HepG2 (cell line): ENCODE measurements around the gene CHCHD1. TPM values are rescaled to one million over a fixed set of nuclear protein-coding genes. Genes with fewer than 3 reads are reported as not detected.

ENCODE experiments used
- ATAC-seq: fragments of 200-7000 bp; cut with Tn5 transposase; 3 replicates; pipeline ENCODE4 v1.9.1; 2020; ENCODE audit warnings: mild to moderate bottlenecking, moderate library complexity
- BruUV-seq: library from RNA; stranded (reverse); fragments of 400-500 nt; replicated peaks from 2 replicates; lab custom pipeline; 2021; lab: Mats Ljungman, UMichigan
- CTCF ChIA-PET: fragments of 300-600 bp; formaldehyde crosslinking; extraction: SDS; loops from one replicate; lab custom pipeline; 2021; ENCODE audit warnings: low total read pairs, inconsistent platforms, low intra/inter-chr PET ratio; lab: Yijun Ruan, JAX
- POLR2A ChIA-PET: fragments of 350-600 bp; sonication (Branson Sonifier 250); formaldehyde crosslinking; loops from one replicate; lab custom pipeline; 2020; ENCODE audit warnings: antibody characterized with exemption, inconsistent platforms; lab: Yijun Ruan, JAX
- DNase-seq: peaks from one replicate; pipeline ENCODE4 v3.0.0-alpha.2; 2015; ENCODE audit warnings: low spot score
- FAIRE-seq: peaks from 3 replicates; lab custom pipeline; 2011; peaks lifted over from hg19 to GRCh38; lab: Jason Lieb, UNC
- H2AFZ ChIP-seq: one replicate; pipeline ENCODE4 v1.6.1; 2011; ENCODE audit warnings: low read length, inconsistent platforms
- H3K27ac ChIP-seq: fragments of 300-600 bp; 3 replicates; pipeline ENCODE4 v1.8.0; 2011; ENCODE audit warnings: mixed run types, mild to moderate bottlenecking, mixed read lengths, low read length, inconsistent platforms; ENCODE audit not compliant: insufficient read depth; ENCODE audit errors: extremely low read length
- H3K27me3 ChIP-seq, 2 experiments: fragments of 200-600 bp in 1 of 2; 2 replicates in 1 of 2; 3 replicates in 1 of 2; pipeline versions ENCODE4 v1.6.0 to v1.8.0; 2011; ENCODE audit warnings: low read length in 2 of 2, mild to moderate bottlenecking in 2 of 2, moderate library complexity in 2 of 2, inconsistent platforms in 1 of 2; ENCODE audit not compliant: insufficient read depth in 2 of 2, control insufficient read depth in 1 of 2
- H3K36me3 ChIP-seq, 2 experiments: fragments of 200-600 bp in 1 of 2; replicated peaks in 1 of 2; 2 replicates in 1 of 2; 3 replicates in 1 of 2; pipeline versions ENCODE4 v1.5.1 to v1.8.0; 2011; ENCODE audit warnings: low read length in 2 of 2, inconsistent platforms in 1 of 2; ENCODE audit not compliant: insufficient read depth in 2 of 2, control insufficient read depth in 1 of 2
- H3K4me1 ChIP-seq: 2 replicates; pipeline ENCODE4 v1.5.1; 2012; ENCODE audit warnings: low read length, inconsistent platforms; ENCODE audit not compliant: insufficient read depth
- H3K4me2 ChIP-seq: 2 replicates; pipeline ENCODE4 v1.6.0; 2011; ENCODE audit warnings: low read depth, low read length, inconsistent platforms
- H3K4me3 ChIP-seq, 3 experiments: fragments of 200-600 bp in 1 of 3; sonication (generic), shearing (Covaris generic) in 1 of 3; replicated peaks in 1 of 3; 2 replicates each; pipeline ENCODE4 v1.5.1; 2011 to 2016; ENCODE audit warnings: low read length in 3 of 3, inconsistent platforms in 2 of 3, low read depth in 2 of 3, mild to moderate bottlenecking in 2 of 3, control low read depth in 1 of 3, mixed read lengths in 1 of 3; ENCODE audit not compliant: insufficient read depth in 1 of 3
- H3K79me2 ChIP-seq: one replicate; pipeline ENCODE4 v1.6.1; 2011; ENCODE audit warnings: low read length, inconsistent platforms; ENCODE audit not compliant: insufficient read depth
- H3K9ac ChIP-seq: 2 replicates; pipeline ENCODE4 v1.6.0; 2011; ENCODE audit warnings: mild to moderate bottlenecking, low read depth, low read length, inconsistent platforms; ENCODE audit not compliant: insufficient read depth
- H3K9me3 ChIP-seq: 2 replicates; pipeline ENCODE4 v1.5.1; 2012; ENCODE audit warnings: mild to moderate bottlenecking, low read length
- H4K20me1 ChIP-seq: 2 replicates; pipeline ENCODE4 v1.6.0; 2011; ENCODE audit warnings: inconsistent platforms, mild to moderate bottlenecking, low read length, moderate library complexity; ENCODE audit not compliant: insufficient read depth
- ARID3A ChIP-seq: IDR thresholded peaks from 2 replicates; pipeline ENCODE4 v1.6.1; 2012; ENCODE audit warnings: low read depth, low read length, improper control_type of control experiment
- BRCA1 ChIP-seq: sonication (generic); formaldehyde crosslinking; IDR thresholded peaks from 2 replicates; pipeline ENCODE4 v1.4.0; 2020; ENCODE audit warnings: missing genetic modification reagents
- CCAR2 ChIP-seq: fragments of 200-400 bp; formaldehyde crosslinking; optimal IDR thresholded peaks from 2 replicates; pipeline ENCODE3; 2018; ENCODE audit warnings: low read depth, mild to moderate bottlenecking, low read length, moderate library complexity
- GMEB2 ChIP-seq: IDR thresholded peaks from 2 replicates; pipeline ENCODE4 v1.6.1; 2016; ENCODE audit warnings: missing biosample characterization, missing genetic modification reagents, low read depth
- NR2F2 ChIP-seq: IDR thresholded peaks from 2 replicates; pipeline ENCODE4 v1.6.1; 2012; ENCODE audit warnings: low read depth, inconsistent platforms, borderline replicate concordance
- POLR2A ChIP-seq, 2 experiments: IDR thresholded peaks; 2 replicates each; pipeline ENCODE4 v1.6.1; 2011; ENCODE audit warnings: low read depth in 2 of 2, low read length in 2 of 2, mild to moderate bottlenecking in 1 of 2, moderate library complexity in 1 of 2; ENCODE audit not compliant: insufficient read depth in 1 of 2
- POLR2AphosphoS5 ChIP-seq: IDR thresholded peaks from 2 replicates; pipeline ENCODE4 v1.6.1; 2012; ENCODE audit warnings: low read depth, low read length
- POLR2G ChIP-seq: fragments of 200-400 bp; formaldehyde crosslinking; IDR thresholded peaks from 2 replicates; pipeline ENCODE4 v1.6.1; 2018; ENCODE audit warnings: mild to moderate bottlenecking, low read depth, low read length, moderate library complexity
- ZNF292 ChIP-seq: sonication (generic); formaldehyde crosslinking; IDR thresholded peaks from 2 replicates; pipeline ENCODE4 v1.8.1; 2022; ENCODE audit warnings: mild to moderate bottlenecking, low read depth, missing genetic modification reagents, borderline replicate concordance
- WGBS: methylation state at CpG from one replicate; pipeline ENCODE4 v1.1.6; 2017; ENCODE audit warnings: low lambda C conversion rate; 5-methylcytosine and 5-hydroxymethylcytosine counted together
- in situ Hi-C: cut with HindIII; loops from 2 replicates; pipeline ENCODE4 v1.10.0; 2017; ENCODE audit warnings: low pct_unique_long_range_greater_than_20kb; ENCODE audit not compliant: extremely low pct_ligation_motif_present
- intact Hi-C: fragments of 100-400 bp; cut with micrococcal nuclease; formaldehyde crosslinking; loops from one replicate; pipeline ENCODE4 v1.10.0; 2022; ENCODE audit not compliant: unreplicated experiment
- polyA plus RNA-seq, 8 experiments: library from polyadenylated mRNA; depleted of rRNA in 3 of 8; stranded (reverse) in 7 of 8; unstranded in 1 of 8; fragments of >200 nt; fragmentation: Illumina TruSeq in 4 of 8; extraction: Trizol in 4 of 8; gene quantifications; 2 replicates each; pipeline versions ENCODE4 v1.2.1 to v1.2.3, GENCODE V29; 2011 to 2016; ENCODE audit warnings: low read depth in 4 of 8, missing spikeins in 1 of 8, mixed read lengths in 1 of 8; ENCODE audit not compliant: insufficient read depth in 1 of 8
- total RNA-seq, 5 experiments: library from RNA; depleted of rRNA; stranded (reverse); fragments of >200 nt; fragmentation: Illumina TruSeq; extraction: Trizol; gene quantifications; 2 replicates each; pipeline ENCODE4 v1.2.3, GENCODE V29; 2016; ENCODE audit warnings: low read depth in 1 of 5
- TF ChIP-seq, protein P1 (sequence below): sonication (generic); formaldehyde crosslinking; IDR thresholded peaks from 2 replicates; pipeline ENCODE4 v1.5.0; 2020; ENCODE audit warnings: mild to moderate bottlenecking, missing genetic modification reagents, moderate library complexity

CHCHD1 gene
- total and polyA plus RNA-seq, 2 of the 13 experiments (the other 11 are each of a cell fraction or from before 2014, with no cell fraction given) = 36.9 to 71.2 TPM

DNA sequence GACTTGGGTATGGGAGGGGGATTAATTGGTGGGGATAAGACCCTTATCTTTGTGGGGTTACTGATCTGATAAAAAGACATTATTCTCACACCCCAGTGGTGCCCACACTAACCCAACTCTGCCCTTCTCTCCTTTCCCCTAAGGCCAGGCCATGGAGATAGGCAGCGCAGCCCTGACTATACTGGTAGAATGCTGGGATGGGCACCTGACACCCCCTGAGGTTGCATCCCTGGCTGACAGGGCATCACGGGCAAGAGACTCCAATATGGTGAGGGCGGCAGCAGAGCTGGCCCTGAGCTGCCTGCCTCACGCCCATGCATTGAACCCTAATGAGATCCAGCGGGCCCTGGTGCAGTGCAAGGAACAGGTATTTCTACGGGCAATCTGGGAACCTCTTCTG lies 16.2 kb downstream of the CHCHD1 start:
- Histone ChIP-seq H3K36me3 (peaks cover 31 to 80% of the 10 kb centered on the region in 2 experiments), H3K4me1 (no peaks in the 10 kb centered on the region), H3K27me3 (no peaks in the 10 kb centered on the region), H3K9me3 (no peaks in the 10 kb centered on the region), H4K20me1 (no peaks in the 10 kb centered on the region; the same call in 1 of the 2 replicates), H3K4me2 (no peak overlapping the region), H3K79me2 (no peaks in the 10 kb centered on the region), H3K4me3 (no peak overlapping the region), H3K9ac (no peak overlapping the region), H3K27ac (no peak overlapping the region), H2AFZ (no peak overlapping the region)
- BruUV-seq = no TSS peak
- no peak for DNase-seq
- 100% methylated on average over 2 of the region's 6 CpGs for WGBS
- POLR2A ChIA-PET = interaction anchor here (0.7 to 1.1 kb wide), 2 partner anchors 10 to 42 kb away, joined by 3 read pairs; no protein-coding TSS in a partner anchor
- peak in 1 of 2 experiments; percentile 37; a peak in 1 of 4 replicates for TF ChIP-seq POLR2A (IDR thresholded peaks at IDR 0.05; ENCODE audit: insufficient read depth in 1 of 2, low read depth in 2 of 2, low read length in 2 of 2)
- no peak for TF ChIP-seq GMEB2
- no peak for TF ChIP-seq BRCA1 (CRISPR knock-in tag)
- TF ChIP-seq NR2F2 = no peak
- intact Hi-C loops = no loop called here
- in situ Hi-C loops = no loop called here
- CTCF ChIA-PET = no interaction called here
- ATAC-seq = no peak
- FAIRE-seq = no peak

- no peaks in the 10 kb centered on the region for H3K79me2 ChIP-seq
- H2AFZ ChIP-seq = no peak overlapping the region
- H4K20me1 ChIP-seq = no peaks in the 10 kb centered on the region; the same call in 1 of the 2 replicates
- WGBS = 91% methylated on average over 8 of the region's 10 CpGs
- no peak overlapping the region for H3K4me2 ChIP-seq
- DNase-seq (no peak), ATAC-seq (peak; percentile 17), FAIRE-seq (no peak)
- ChIA-PET CTCF (no interaction called here), POLR2A (interaction anchor here (0.7 to 1.7 kb wide), 3 partner anchors 11 to 41 kb away, joined by 3 to 5 read pairs (median 3); no protein-coding TSS in a partner anchor)
- no peak overlapping the region for H3K27ac ChIP-seq
- no peaks in the 10 kb centered on the region for H3K4me1 ChIP-seq
- H3K4me3 ChIP-seq = no peak overlapping the region
- intact Hi-C loops = no loop called here
- no peaks in the 10 kb centered on the region for H3K27me3 ChIP-seq
- no peak overlapping the region for H3K9ac ChIP-seq
- no peaks in the 10 kb centered on the region for H3K9me3 ChIP-seq
- peaks cover 32 to 81% of the 10 kb centered on the region in 2 experiments for H3K36me3 ChIP-seq
- in situ Hi-C loops = no loop called here
- no TSS peak for BruUV-seq
- peak; percentile 26; the same call in 1 of the 2 replicates for TF ChIP-seq POLR2G
- no peak for TF ChIP-seq ARID3A
- TF ChIP-seq ZNF292 (CRISPR knock-in tag) = no peak
- TF ChIP-seq, protein P1, sequence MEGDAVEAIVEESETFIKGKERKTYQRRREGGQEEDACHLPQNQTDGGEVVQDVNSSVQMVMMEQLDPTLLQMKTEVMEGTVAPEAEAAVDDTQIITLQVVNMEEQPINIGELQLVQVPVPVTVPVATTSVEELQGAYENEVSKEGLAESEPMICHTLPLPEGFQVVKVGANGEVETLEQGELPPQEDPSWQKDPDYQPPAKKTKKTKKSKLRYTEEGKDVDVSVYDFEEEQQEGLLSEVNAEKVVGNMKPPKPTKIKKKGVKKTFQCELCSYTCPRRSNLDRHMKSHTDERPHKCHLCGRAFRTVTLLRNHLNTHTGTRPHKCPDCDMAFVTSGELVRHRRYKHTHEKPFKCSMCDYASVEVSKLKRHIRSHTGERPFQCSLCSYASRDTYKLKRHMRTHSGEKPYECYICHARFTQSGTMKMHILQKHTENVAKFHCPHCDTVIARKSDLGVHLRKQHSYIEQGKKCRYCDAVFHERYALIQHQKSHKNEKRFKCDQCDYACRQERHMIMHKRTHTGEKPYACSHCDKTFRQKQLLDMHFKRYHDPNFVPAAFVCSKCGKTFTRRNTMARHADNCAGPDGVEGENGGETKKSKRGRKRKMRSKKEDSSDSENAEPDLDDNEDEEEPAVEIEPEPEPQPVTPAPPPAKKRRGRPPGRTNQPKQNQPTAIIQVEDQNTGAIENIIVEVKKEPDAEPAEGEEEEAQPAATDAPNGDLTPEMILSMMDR (CRISPR knock-in tag) = no peak
- TF ChIP-seq POLR2AphosphoS5 = 0 out of 2 replicates have a peak, but pooled peaks have one; percentile 22
- TF ChIP-seq CCAR2 = no peak
Measured at GRCh38 chr10:73798927-73799560, 17.2 kb downstream of the CHCHD1 start.
